ENCODE measurements around the gene SYT14.

DNA sequence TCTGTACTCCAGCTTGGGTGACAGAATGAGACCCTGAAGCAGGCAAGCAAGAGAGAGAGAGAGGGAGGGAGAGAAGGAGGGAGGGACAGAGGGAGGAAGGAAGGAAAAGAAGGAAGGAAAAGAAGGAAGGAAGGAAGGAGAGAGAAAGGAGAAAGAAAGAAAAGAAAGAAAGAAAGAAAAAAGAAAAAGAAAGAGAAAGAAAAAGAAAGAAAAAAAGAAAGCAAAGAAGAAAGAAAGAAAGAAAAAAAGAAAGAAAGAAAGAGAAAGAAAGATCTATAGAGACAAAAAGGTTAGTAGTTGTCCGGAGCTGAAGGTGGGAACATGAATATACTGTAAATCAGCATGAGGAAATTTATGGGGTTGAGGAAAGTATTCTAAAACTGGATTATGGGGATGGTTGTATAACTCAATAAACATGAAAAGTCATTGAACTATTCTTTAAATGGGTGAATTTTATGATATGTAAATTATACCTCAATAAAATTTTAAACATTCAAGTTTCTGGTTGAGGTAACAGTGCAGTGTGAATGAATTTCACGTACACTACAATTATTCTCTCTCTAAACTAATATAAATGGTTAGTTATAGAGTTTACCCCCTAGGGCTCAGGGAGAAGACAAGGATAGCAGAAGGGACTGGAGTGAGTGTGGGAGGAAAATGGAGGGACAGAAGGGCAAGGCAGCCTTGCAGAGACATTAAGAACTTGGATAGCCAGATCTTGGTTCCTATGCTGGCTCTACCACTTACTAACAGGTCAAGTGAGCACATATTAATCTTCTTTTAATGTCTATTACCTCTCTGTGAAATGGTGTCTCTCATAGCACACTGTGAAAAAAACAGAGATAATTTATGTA is 269.8 kb downstream of the SYT14 start:
- TF ChIP-seq, protein P1, sequence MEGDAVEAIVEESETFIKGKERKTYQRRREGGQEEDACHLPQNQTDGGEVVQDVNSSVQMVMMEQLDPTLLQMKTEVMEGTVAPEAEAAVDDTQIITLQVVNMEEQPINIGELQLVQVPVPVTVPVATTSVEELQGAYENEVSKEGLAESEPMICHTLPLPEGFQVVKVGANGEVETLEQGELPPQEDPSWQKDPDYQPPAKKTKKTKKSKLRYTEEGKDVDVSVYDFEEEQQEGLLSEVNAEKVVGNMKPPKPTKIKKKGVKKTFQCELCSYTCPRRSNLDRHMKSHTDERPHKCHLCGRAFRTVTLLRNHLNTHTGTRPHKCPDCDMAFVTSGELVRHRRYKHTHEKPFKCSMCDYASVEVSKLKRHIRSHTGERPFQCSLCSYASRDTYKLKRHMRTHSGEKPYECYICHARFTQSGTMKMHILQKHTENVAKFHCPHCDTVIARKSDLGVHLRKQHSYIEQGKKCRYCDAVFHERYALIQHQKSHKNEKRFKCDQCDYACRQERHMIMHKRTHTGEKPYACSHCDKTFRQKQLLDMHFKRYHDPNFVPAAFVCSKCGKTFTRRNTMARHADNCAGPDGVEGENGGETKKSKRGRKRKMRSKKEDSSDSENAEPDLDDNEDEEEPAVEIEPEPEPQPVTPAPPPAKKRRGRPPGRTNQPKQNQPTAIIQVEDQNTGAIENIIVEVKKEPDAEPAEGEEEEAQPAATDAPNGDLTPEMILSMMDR (IDR thresholded peaks at IDR 0.05) = no peak
- TF ChIP-seq EP300 (IDR thresholded peaks at IDR 0.05) = no peak

All from tibial nerve (tissue), 4 donors.